ENCODE measurements around the gene TRMT61A.
A peak's percentile ranks its signal among the peaks of the same experiment; 100 is the strongest.
"Not testable (repeated sequence)": the region's sequence is repeated elsewhere in the genome, so short reads cannot be mapped to it uniquely, and the experiment has no call there.

Gene TRMT61A

DNA sequence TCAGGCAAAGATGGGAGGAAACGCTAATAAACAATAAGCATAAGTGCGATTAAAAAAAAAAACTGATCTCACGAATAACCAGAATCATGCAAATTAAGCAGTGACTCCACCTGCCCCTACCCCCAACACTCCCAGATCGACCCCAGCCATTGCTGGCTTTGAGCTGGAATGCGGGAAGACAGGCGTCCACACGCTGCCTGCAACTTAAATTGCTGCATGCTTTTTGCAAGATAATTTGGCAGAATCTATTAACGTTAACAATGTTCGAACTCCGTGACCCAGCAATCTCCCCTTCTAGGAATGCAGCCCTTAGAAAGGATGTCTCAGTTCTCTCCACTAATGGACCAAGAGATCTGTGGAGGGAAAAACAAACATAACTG lies 5.4 kb upstream of the TRMT61A start:
- Histone ChIP-seq H3K36me3 (ENCODE audit: insufficient read depth, low read length) (no peaks in the 10 kb centered on the region), H3K4me1 (ENCODE audit: insufficient read depth, low read length) (peaks cover 5% of the 10 kb centered on the region; the same call in 1 of the 2 replicates), H3K9ac (ENCODE audit: low read depth, low read length) (peak overlapping the region; percentile 76), H3K9me3 (ENCODE audit: control insufficient read depth, insufficient read depth, low read length) (no peaks in the 10 kb centered on the region)

DNA sequence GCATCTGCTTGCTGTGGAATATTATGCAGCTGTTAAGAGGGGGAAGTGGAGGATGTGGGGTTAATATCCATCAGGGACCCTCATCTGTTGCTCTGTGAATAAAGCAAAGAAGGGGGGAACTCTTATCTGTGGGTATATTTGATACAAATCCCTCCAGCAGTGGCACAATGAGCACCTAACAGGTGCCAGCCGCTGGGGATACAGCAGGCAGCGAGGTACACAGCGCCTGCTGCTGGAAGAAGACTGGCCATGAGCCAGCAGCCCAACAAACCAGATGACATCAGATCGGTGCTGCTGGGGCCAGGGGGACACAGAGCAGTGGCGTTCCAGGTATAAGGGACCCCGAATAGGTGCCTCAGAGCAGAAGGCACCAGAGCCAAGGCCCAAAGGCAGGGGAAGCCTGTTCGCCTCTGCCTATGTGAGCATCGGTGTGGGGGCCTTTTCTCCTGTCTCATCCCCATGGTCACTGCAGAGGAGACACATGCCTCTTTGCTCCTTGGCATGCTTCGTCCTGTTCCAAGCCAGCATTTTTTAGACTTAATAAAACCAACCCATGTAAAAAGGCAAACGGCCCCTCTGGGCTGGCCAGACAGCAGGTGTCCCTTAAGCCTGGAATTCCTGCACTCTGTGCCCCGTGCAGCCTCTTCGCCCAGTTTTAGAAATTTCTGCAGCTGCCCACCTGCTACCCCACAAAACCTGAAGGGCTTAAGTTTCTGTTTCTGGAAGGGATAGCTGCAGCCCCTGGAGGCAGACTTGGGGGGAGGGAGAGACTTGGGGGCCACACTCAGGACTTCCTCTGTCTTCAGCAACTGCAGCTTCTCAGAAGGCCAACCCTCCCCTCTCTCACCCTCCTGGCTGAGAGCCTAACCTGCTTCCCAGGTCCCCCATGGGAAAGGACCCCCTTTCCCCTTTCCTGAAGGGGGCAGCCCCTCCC lies 4.7 kb upstream of the TRMT61A start:
- H3K4me1 ChIP-seq (ENCODE audit: insufficient read depth, low read length), result no peaks in the 10 kb centered on the region; the same call in 1 of the 2 replicates
- H3K9ac ChIP-seq (ENCODE audit: low read depth, low read length), result no peak overlapping the region
- no peaks in the 10 kb centered on the region for H3K9me3 ChIP-seq (ENCODE audit: control insufficient read depth, insufficient read depth, low read length)
- no peaks in the 10 kb centered on the region for H3K36me3 ChIP-seq (ENCODE audit: insufficient read depth, low read length)

DNA sequence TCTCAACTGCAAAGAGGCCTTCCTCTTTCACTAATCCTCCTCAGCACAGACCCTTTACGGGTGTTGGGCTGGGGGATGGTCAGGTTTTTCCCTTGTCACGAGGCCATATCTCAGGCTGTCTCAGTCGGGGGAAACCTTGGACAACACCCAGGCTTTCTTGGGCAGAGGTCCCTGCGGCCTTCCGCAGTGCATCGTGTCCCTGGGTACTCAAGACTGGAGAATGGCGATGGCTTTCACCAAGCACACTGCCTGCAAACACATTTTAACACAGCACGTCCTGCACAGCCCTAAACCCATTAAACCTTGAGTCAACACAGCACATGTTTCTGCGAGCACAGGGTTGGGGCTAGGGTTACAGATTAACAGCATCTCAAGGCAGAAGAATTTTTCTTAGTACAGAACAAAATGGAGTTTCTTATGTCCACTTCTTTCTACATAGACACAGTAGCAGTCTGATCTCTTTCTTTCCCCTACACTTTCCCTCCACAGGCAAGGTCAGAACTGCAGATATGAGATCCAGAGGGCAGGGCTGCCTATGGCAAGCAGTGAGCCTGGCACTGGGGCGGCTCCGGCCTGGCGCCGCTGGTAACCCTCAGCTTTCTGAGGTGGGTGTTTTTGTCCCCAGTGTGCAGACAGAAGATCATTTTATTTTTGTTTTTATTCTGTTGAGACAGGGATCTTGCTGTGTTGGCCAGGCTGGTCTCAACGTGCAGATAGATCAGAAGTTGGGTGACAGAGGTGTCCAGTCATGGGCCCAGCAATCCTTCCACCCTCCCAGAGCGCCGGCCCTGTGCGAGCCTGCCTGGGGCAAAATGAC lies 3.4 kb upstream of the TRMT61A start:
- not testable (repeated sequence) for H3K9ac ChIP-seq (ENCODE audit: low read depth, low read length)

DNA sequence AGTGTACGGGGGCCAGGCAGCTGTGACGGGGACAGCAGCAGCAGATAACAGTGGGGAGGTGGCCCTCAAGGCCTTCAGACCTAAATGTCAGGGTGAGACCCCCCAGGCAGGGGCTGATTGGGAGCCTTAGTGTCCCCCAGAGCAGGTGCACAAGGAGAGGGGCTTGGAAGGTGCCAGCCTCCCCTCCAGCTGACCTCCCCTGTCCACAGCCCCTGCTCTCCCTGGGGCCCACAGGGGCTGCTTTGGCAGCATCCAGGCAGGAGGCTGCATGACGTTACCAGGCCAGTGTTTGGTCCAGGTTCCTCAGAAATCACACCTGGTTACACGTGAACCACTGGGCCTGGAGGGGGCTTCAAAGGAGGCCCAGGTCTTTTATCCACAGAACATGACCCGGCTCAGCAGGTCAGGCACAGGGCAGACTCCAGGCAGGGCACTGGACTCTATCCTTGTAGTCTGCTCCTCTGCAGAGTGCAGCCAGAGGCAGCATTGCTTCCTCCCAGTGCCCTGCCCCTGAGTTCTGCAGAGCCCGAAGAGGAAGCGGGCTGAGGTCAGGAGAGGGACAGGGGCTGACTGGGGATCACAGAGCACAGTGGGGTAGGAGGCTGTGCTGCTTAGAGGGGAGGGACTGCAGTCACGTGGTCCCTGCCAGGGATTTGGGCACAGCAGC lies 2.6 kb upstream of the TRMT61A start:
- Histone ChIP-seq H3K4me1 (ENCODE audit: insufficient read depth, low read length) (no peaks in the 10 kb centered on the region; the same call in 1 of the 2 replicates), H3K9me3 (ENCODE audit: control insufficient read depth, insufficient read depth, low read length) (no peaks in the 10 kb centered on the region), H3K36me3 (ENCODE audit: insufficient read depth, low read length) (no peaks in the 10 kb centered on the region; the same call in 1 of the 2 replicates), H3K9ac (ENCODE audit: low read depth, low read length) (no peak overlapping the region)

More for the DNA sequence above, 3.4 kb upstream of the TRMT61A start:
- not testable (repeated sequence) for H3K4me1 ChIP-seq (ENCODE audit: insufficient read depth, low read length); H3K9me3 ChIP-seq (ENCODE audit: control insufficient read depth, insufficient read depth, low read length); H3K36me3 ChIP-seq (ENCODE audit: insufficient read depth, low read length)

DNA sequence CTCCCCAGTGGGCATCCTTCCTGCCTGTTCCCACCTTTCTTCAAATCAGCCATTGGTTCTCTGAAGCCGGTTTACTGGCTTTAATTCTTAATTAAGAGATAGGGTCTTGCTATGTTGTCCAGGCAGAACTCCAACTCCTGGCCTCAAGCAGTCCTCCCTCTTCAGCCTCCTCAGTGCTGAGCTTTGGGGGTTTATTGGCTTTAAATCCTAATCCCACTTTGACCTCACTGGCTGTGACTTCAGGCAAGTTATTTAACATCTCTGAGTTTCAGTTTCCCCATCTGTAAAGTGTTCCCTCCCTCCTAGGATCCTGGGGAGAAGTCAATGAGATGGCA lies 2.1 kb upstream of the TRMT61A start:
- no peaks in the 10 kb centered on the region; the same call in 1 of the 2 replicates for H3K36me3 ChIP-seq (ENCODE audit: insufficient read depth, low read length)
- H3K9me3 ChIP-seq (ENCODE audit: control insufficient read depth, insufficient read depth, low read length), result no peaks in the 10 kb centered on the region
- no peak overlapping the region for H3K9ac ChIP-seq (ENCODE audit: low read depth, low read length)
- no peaks in the 10 kb centered on the region; the same call in 1 of the 2 replicates for H3K4me1 ChIP-seq (ENCODE audit: insufficient read depth, low read length)

- no peaks in the 10 kb centered on the region; the same call in 1 of the 2 replicates for H3K4me1 ChIP-seq (ENCODE audit: insufficient read depth, low read length)
- H3K9me3 ChIP-seq (ENCODE audit: control insufficient read depth, insufficient read depth, low read length), result no peaks in the 10 kb centered on the region
- H3K36me3 ChIP-seq (ENCODE audit: insufficient read depth, low read length), result no peaks in the 10 kb centered on the region; the same call in 1 of the 2 replicates
- 0 out of 2 replicates have a peak overlapping the region, but pooled peaks have one; percentile 89 for H3K9ac ChIP-seq (ENCODE audit: low read depth, low read length)
Observed at GRCh38 chr14:103527408-103528145, 1.4 kb upstream of the TRMT61A start.

- Histone ChIP-seq H3K4me1 (ENCODE audit: insufficient read depth, low read length) (no peaks in the 10 kb centered on the region; the same call in 1 of the 2 replicates), H3K9me3 (ENCODE audit: control insufficient read depth, insufficient read depth, low read length) (no peaks in the 10 kb centered on the region), H3K9ac (ENCODE audit: low read depth, low read length) (peak overlapping the region; percentile 89), H3K36me3 (ENCODE audit: insufficient read depth, low read length) (no peaks in the 10 kb centered on the region; the same call in 1 of the 2 replicates)
Observed at GRCh38 chr14:103528146-103528586, 830 bp upstream of the TRMT61A start.

GRCh38 chr14:103529383-103530365 lies 678 bp downstream of the TRMT61A start:
- no peaks in the 10 kb centered on the region for H3K9me3 ChIP-seq (ENCODE audit: control insufficient read depth, insufficient read depth, low read length)
- no peaks in the 10 kb centered on the region; the same call in 1 of the 2 replicates for H3K4me1 ChIP-seq (ENCODE audit: insufficient read depth, low read length)
- no peaks in the 10 kb centered on the region; the same call in 1 of the 2 replicates for H3K36me3 ChIP-seq (ENCODE audit: insufficient read depth, low read length)
- H3K9ac ChIP-seq (ENCODE audit: low read depth, low read length), result peak overlapping the region; percentile 71

- no peaks in the 10 kb centered on the region; the same call in 1 of the 2 replicates for H3K36me3 ChIP-seq (ENCODE audit: insufficient read depth, low read length)
- no peak overlapping the region for H3K9ac ChIP-seq (ENCODE audit: low read depth, low read length)
Observed at GRCh38 chr14:103530390-103530789, 1.4 kb downstream of the TRMT61A start.

GRCh38 chr14:103530831-103531230 lies 1.8 kb downstream of the TRMT61A start:
- H3K9me3 ChIP-seq (ENCODE audit: control insufficient read depth, insufficient read depth, low read length), result no peaks in the 10 kb centered on the region
- H3K36me3 ChIP-seq (ENCODE audit: insufficient read depth, low read length), result no peaks in the 10 kb centered on the region; the same call in 1 of the 2 replicates
- no peak overlapping the region for H3K9ac ChIP-seq (ENCODE audit: low read depth, low read length)
- H3K4me1 ChIP-seq (ENCODE audit: insufficient read depth, low read length), result no peaks in the 10 kb centered on the region; the same call in 1 of the 2 replicates

More at GRCh38 chr14:103530390-103530789, 1.4 kb downstream of the TRMT61A start:
- no peaks in the 10 kb centered on the region; the same call in 1 of the 2 replicates for H3K4me1 ChIP-seq (ENCODE audit: insufficient read depth, low read length)
- no peaks in the 10 kb centered on the region for H3K9me3 ChIP-seq (ENCODE audit: control insufficient read depth, insufficient read depth, low read length)

GRCh38 chr14:103531421-103532215 lies 2.6 kb downstream of the TRMT61A start:
- Histone ChIP-seq H3K9me3 (ENCODE audit: control insufficient read depth, insufficient read depth, low read length) (no peaks in the 10 kb centered on the region), H3K9ac (ENCODE audit: low read depth, low read length) (no peak overlapping the region), H3K36me3 (ENCODE audit: insufficient read depth, low read length) (no peaks in the 10 kb centered on the region; the same call in 1 of the 2 replicates), H3K4me1 (ENCODE audit: insufficient read depth, low read length) (no peaks in the 10 kb centered on the region; the same call in 1 of the 2 replicates)
